Measurements from ENCODE around the gene POP5.

DNA sequence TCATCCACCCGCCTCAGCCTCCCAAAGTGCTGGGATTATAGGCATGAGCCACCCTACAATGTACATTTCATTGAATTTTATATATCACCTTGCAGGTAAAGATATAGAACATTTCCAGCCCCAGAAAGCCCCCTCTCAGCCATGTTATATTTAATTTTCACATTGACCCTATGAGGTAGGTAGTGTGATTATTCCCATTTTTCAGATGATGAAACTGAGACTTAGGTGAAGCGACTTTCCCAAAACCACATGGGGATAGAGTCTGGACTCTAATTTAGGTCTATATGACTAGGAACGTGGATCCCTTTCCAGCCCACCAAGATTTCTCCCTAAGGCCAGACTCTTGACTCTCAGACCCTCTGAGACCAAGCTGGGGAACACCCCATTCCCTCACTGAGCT lies 15.7 kb upstream of the POP5 start:
- no peak for TF ChIP-seq POLR2A (IDR thresholded peaks at IDR 0.05)
- TF ChIP-seq, protein P1, sequence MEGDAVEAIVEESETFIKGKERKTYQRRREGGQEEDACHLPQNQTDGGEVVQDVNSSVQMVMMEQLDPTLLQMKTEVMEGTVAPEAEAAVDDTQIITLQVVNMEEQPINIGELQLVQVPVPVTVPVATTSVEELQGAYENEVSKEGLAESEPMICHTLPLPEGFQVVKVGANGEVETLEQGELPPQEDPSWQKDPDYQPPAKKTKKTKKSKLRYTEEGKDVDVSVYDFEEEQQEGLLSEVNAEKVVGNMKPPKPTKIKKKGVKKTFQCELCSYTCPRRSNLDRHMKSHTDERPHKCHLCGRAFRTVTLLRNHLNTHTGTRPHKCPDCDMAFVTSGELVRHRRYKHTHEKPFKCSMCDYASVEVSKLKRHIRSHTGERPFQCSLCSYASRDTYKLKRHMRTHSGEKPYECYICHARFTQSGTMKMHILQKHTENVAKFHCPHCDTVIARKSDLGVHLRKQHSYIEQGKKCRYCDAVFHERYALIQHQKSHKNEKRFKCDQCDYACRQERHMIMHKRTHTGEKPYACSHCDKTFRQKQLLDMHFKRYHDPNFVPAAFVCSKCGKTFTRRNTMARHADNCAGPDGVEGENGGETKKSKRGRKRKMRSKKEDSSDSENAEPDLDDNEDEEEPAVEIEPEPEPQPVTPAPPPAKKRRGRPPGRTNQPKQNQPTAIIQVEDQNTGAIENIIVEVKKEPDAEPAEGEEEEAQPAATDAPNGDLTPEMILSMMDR (IDR thresholded peaks at IDR 0.05): no peak
